ENCODE data around the gene PLEKHG3. TPM values are rescaled to one million over a fixed set of nuclear protein-coding genes. Genes with fewer than 3 reads are reported as not detected.

Gene PLEKHG3
- total RNA-seq, 2 donors from 2014 or later = 57.8 to 69.7 TPM

DNA sequence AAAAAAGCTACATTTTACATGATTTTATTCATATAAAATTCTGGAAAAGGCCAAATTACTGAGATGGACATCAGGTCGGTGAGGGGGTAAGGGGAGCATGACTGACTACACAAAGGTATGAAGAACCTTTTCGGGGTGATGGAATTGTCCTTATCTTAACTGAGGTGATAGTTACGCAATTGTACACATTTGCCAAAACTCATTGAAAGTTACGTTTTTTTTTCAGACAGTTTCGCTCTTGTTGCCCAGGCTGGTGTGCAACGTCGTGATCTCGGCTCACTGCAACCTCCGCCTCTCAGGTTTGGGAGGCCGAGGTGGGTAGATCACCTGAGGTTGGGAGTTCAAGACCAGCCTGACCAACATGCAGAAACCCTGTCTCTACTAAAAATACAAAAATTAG is 29.4 kb upstream of the PLEKHG3 start:
- DNase-seq (ENCODE audit: low spot score) = no peak
- WGBS = 85% methylated on average over 10 of the region's 10 CpGs
- no peak overlapping the region for H3K4me3 ChIP-seq
- H3K4me1 ChIP-seq (replicated peaks) = no peaks in the 10 kb centered on the region
- no peaks in the 10 kb centered on the region for H3K27me3 ChIP-seq (replicated peaks; ENCODE audit: insufficient read depth)
- intact Hi-C loops (cut with DNase I) = loop anchor here (5.0 kb wide), 1 partner anchor 222 kb away; no protein-coding TSS in a partner anchor
- no peak for TF ChIP-seq POLR2AphosphoS5 (IDR thresholded peaks at IDR 0.05)
- no peak for TF ChIP-seq CTCF (IDR thresholded peaks at IDR 0.05)
- no peak for TF ChIP-seq POLR2A (IDR thresholded peaks at IDR 0.05)
- no peak overlapping the region for H3K27ac ChIP-seq
- H3K36me3 ChIP-seq = no peaks in the 10 kb centered on the region
- no peaks in the 10 kb centered on the region for H3K9me3 ChIP-seq

GRCh38 chr14:64675312-64675711 is 28.9 kb upstream of the PLEKHG3 start:
- whole genome bisulfite sequencing = 72% methylated on average over 3 of the region's 3 CpGs
- TF ChIP-seq POLR2A (IDR thresholded peaks at IDR 0.05) = no peak
- no peak for TF ChIP-seq POLR2AphosphoS5 (IDR thresholded peaks at IDR 0.05)
- no peak for TF ChIP-seq CTCF (IDR thresholded peaks at IDR 0.05)
- H3K36me3 ChIP-seq = no peaks in the 10 kb centered on the region
- intact Hi-C loops (cut with DNase I) = no loop called here
- no peak overlapping the region for H3K4me3 ChIP-seq
- H3K9me3 ChIP-seq = no peaks in the 10 kb centered on the region
- H3K27me3 ChIP-seq (replicated peaks; ENCODE audit: insufficient read depth) = no peaks in the 10 kb centered on the region
- H3K4me1 ChIP-seq (replicated peaks) = no peaks in the 10 kb centered on the region
- DNase-seq (ENCODE audit: low spot score) = no peak
- H3K27ac ChIP-seq = no peak overlapping the region

- DNase-seq (ENCODE audit: low spot score) = no peak
- Histone ChIP-seq H3K9me3 (no peaks in the 10 kb centered on the region), H3K27me3 (replicated peaks; ENCODE audit: insufficient read depth) (no peaks in the 10 kb centered on the region), H3K4me3 (no peak overlapping the region), H3K4me1 (replicated peaks) (no peaks in the 10 kb centered on the region), H3K36me3 (no peaks in the 10 kb centered on the region), H3K27ac (no peak overlapping the region)
- no peak for TF ChIP-seq POLR2AphosphoS5 (IDR thresholded peaks at IDR 0.05)
- WGBS = 93% methylated on average over 3 of the region's 3 CpGs
- intact Hi-C loops (cut with DNase I) = no loop called here
These were observed 27.7 kb upstream of the PLEKHG3 start for GRCh38 chr14:64676410-64677008.

DNA sequence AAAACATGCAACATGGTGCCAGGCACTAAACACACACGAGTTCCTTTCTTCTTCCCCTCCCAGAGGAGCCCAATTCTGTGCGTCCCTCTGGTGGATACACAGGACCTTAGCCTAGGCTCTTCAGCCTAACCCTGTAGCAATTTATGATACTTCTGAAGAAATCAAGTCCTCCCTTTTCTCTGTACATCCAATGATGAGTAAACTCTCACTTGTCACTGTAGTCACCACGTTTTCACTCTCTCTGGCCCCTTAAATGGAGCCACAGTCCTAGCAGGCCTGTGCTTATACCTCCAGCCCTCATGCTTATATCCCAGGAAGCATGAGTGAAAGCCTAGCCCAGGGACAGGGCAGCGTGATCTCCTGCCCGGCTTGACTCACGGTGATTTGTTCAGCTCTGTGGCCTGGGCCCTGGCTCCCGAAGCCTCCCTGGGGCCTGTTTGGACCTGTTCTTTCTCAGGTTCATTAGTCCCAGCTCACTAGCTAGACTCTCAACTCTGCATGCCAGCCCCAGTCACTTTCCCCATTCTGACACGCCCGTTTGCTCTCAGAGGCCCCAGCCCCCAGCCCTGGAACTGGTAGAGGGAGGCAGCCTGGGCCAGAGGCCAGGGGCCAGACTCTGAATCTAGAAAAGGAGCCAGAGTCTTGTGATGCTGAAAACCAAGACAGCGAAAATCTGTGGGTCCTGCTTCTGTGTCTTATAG is 24.1 kb upstream of the PLEKHG3 start:
- WGBS = 47% methylated on average over 10 of the region's 10 CpGs
- H3K27ac ChIP-seq = peak overlapping the region; percentile 68
- intact Hi-C loops (cut with DNase I) = no loop called here
- H3K27me3 ChIP-seq (replicated peaks; ENCODE audit: insufficient read depth) = no peaks in the 10 kb centered on the region
- TF ChIP-seq CTCF (IDR thresholded peaks at IDR 0.05) (no peak), POLR2AphosphoS5 (IDR thresholded peaks at IDR 0.05) (peak; percentile 42)
- H3K9me3 ChIP-seq = no peaks in the 10 kb centered on the region
- H3K4me3 ChIP-seq = no peak overlapping the region
- H3K36me3 ChIP-seq = no peaks in the 10 kb centered on the region
- peak; percentile 73 for DNase-seq (ENCODE audit: low spot score)
- no peaks in the 10 kb centered on the region for H3K4me1 ChIP-seq (replicated peaks)

GRCh38 chr14:64680714-64681065 is 23.5 kb upstream of the PLEKHG3 start:
- Histone ChIP-seq H3K9me3 (no peaks in the 10 kb centered on the region), H3K36me3 (no peaks in the 10 kb centered on the region), H3K4me3 (no peak overlapping the region), H3K27ac (peak overlapping the region; percentile 68), H3K27me3 (replicated peaks; ENCODE audit: insufficient read depth) (no peaks in the 10 kb centered on the region), H3K4me1 (replicated peaks) (no peaks in the 10 kb centered on the region)
- intact Hi-C loops (cut with DNase I) = no loop called here
- no peak for TF ChIP-seq POLR2A (IDR thresholded peaks at IDR 0.05)
- TF ChIP-seq CTCF (IDR thresholded peaks at IDR 0.05) = no peak
- no peak for TF ChIP-seq POLR2AphosphoS5 (IDR thresholded peaks at IDR 0.05)
- 71% methylated on average over 3 of the region's 3 CpGs for WGBS
- no peak for DNase-seq (ENCODE audit: low spot score)
